HG03039 (cell line): Measurements from ENCODE around the gene DNPH1.

Experiments
- ATAC-seq: cut with Tn5 transposase; IDR thresholded peaks from one replicate; pipeline ENCODE4 v1.9.1; 2021; ENCODE audit warnings: mild to moderate bottlenecking, moderate library complexity; ENCODE audit not compliant: unreplicated experiment

The DNPH1 gene

DNA sequence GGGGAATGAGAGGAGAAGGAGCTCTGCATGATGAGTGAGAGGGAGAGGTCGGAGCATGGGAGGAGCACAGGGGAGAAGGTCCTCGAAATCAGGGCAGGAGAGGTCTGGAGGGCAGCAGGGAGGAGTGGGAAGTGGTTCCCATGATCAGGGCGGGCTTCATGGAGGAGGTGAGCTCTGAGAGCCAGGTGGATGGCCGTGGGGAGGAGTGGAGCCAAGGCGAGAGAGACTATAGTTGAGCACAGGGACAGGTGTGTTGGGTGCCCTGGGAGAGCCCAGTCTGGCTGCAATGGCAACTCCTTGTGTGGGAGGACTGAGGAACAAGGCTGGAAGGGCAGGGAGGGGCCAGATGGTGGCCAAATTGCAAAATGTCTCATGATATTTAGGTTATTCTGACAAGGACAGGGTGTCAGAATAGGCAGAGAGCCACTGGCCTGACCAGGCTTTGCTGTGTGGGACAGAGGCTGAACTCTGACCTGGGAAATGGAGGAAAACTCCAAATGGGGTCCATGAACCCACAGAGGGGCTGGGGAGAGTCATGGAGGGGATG, 35.4 kb upstream of the DNPH1 start:
- no peak for ATAC-seq

DNA sequence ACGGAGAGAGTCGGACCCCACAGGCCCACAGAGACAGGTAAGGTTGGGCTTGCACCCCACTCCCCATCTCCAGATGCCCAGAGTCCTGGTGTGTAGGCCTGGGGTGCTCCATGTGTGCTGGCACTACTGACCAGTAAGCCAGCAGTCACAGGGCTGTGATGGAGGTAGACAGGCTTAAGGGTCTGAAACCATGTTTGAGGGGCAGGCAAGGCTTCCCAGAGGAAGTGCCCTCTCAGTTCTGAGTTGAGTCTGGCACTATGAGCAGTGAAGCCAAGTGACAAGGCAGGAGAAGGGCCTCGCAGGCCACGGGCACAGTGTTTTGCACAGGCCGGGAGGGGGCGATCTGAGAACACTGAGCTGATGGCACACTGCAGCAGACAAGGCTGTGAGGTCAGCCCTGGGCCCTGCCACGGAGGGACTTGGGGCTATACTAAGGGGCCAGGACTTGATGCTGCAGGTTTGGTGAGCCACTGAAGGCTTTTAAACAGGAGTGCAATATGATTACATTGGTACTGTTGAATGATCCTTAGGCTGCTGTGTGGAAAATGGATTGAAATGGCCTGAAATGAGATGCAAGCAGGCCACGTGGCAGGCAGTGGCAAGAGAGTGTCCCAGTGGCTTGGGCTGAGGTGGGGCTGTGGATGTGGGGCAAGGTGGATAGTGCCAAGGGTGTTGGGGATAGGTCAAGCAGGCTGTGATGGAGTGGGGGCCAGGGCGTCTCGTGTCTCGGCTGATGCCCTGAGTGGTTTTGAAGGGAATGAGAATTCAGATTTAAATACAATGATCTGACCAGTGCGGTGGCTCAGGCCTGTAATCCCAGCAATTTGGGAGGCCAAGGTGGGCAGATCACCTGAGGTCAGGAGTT, 34.3 kb upstream of the DNPH1 start:
- peak; percentile 50 for ATAC-seq

DNA sequence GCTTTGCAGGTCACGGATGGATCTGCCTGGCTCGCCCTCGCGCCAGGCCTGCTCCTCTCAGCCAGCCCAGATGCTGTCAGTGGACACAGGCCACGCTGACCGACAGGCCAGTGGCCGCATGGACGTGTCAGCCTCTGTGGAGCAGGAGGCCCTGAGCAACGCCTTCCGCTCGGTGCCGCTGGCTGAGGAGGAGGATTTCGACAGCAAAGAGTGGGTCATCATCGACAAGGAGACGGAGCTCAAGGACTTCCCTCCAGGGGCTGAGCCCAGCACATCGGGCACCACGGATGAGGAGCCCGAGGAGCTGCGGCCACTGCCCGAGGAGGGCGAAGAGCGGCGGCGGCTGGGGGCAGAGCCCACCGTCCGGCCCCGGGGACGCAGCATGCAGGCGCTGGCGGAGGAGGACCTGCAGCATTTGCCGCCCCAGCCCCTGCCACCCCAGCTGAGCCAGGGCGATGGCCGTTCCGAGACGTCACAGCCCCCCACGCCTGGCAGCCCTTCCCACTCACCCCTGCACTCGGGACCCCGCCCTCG, 33.6 kb upstream of the DNPH1 start:
- ATAC-seq = no peak

DNA sequence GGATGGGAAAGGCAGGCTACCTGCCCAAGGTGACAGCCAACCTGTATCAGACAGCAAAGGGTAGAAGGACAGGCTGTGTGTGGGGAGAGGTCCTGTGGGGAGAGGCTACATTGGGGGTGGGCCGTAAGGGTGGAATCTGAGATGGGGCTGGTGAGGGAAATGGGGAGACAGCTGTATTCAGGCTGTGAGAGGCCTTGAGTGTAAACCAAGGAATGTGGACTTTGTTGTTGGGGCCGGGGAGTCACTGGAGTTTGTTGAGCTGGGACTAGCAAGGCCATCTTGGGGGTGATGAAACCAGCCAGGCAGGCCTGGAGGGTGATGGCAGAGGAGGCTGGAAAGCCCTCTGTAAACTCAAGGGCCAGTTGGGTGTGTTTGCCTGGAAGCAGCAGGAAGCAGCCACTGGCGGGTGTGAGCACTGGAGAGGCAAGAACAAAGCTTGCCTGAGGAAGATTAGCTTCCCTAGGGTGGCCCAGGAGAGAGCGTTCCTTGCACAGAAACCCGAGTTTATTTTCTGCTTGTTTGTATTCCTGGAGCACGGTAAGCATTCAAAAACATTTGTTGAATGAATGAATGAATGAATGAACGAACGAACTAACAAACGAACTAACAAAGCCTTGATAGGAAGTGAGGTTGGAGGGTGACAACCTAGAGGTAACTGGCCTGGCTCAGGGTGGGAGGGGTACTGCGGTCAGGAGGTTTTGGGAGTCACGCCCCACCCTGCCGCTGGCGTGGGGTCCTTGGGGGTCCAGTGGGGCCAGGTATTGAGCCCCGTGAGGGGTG, 32.9 kb upstream of the DNPH1 start:
- no peak for ATAC-seq

DNA sequence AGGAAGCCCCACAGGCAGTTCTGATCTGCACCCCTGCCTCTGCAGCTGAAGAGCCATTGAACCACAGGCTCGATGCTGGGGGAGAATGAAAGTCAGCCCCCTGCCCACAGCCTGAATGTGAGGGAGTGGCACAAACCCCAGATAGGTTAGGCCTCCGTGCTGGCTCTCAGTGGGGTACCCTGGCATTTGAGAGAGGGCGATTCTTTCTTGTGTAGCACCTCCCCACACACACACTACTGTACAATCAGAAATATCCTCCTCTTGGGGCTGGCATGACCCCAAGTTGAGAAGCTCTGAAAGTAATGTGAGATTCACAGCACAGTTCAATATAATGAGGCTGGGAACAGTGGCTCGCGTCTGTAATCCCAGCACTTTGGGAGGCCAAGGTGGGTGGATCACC, 31.9 kb upstream of the DNPH1 start:
- ATAC-seq = no peak

DNA sequence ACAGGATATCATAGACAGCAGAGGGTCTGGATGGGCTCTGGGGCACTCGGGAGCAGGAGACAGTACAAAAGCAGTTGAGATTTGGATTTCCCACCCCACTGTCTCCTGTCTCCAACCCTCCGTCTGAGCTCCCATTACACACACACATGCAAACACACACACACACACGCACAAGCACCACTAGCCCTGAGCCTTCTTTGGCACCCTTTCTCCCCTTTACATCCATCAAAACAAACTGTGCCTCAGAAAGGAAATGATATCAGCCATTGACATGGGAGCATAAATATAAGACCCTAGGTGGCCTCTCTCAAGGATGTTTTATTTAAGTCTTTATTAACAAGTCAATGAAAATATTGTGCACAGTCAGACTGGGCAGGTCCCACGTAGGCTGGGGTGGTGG, 31.5 kb upstream of the DNPH1 start:
- ATAC-seq = no peak

DNA sequence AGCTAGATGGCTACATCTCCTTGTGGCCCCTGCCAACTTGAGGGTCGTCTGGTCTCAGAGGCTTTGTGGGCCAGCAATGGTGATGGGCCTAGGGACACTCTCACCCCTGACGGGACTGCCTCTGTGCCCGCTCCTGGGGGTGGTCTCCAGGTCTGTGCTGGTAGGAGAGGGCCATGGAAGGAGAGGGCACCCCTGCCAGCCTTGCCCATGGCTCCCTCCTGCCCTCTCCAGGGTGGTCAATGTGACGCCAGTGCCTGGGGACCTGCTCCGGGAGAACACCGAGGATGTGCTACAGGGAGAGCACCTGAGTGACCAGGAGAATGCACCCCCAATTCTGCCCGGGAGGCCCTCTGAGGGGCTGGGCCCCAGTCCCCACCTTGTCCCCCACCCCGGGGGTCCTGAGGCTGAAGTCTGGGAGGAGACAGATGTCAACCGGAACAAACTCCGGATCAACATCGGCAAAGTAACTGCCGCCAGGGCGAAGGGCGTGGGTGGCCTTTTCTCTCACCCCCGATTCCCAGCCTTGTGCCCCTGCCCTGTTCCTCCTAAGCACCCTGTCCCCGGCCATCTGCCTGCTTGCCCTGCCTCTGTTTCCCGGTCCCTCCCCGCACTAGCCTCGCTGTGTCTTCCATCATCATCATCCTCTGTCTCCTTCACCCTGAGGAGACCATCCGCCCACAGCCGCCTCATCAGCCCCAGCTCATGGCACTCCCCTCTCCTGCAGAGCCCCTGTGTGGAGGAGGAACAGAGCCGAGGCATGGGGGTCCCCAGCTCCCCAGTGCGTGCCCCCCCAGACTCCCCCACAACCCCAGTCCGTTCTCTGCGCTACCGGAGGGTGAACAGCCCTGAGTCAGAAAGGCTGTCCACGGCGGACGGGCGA, 29.8 kb upstream of the DNPH1 start:
- ATAC-seq = no peak

DNA sequence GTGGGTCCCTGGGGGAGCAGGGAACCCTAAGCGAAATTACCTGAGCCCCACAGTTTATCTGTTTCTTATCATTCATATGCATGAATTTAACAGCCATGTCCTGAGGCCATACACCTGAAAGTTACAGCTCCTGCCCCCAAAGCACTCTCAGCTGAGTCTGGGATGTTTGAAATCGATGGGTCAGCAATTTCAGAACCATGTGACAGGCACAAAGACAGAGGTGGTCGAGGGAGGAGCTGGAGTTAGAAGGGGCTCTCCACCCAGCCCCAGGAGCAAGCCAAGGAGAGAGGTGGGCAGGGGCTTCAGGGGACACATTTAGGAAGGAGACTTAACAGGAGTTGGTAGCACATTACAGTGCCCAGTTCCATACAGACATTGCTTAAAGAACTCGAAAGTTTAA, 28.9 kb upstream of the DNPH1 start:
- ATAC-seq = no peak

DNA sequence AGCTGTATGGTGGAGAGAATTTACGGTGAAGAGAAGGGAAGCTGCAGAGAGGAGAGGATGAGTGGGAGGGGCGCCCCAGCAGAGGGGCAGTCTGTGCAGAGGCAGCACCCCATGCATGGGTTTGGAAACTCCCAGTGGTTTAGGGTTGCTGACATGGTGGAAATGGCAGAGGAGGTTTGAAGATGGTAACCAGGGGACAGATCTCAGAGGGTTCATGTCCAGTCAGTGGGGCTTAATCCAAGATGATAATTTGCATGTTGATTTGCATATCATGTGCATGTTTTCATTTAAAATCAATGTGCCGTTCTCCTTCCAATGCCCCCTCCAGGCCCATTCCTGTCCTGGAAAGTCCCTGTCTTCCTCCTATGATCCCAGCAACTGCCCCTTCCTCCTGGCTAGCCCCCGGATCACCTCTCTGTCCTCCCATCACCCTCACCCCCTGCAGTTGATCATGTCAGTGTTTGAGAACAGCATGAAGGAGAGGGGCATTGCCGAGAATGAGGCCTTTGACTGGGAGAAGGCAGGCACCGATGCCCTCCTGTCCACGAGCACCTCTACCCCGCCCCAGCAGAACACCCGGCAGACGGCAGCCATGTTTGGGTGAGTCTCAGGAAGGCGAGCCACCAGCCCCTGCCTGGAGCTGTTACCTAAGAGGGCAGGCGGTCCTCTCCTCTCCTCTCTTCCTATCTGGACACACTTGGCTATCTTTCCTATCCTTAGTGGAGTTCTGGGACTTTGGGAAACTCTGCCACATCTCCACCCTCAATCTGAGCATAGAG, 28.3 kb upstream of the DNPH1 start:
- ATAC-seq = no peak

DNA sequence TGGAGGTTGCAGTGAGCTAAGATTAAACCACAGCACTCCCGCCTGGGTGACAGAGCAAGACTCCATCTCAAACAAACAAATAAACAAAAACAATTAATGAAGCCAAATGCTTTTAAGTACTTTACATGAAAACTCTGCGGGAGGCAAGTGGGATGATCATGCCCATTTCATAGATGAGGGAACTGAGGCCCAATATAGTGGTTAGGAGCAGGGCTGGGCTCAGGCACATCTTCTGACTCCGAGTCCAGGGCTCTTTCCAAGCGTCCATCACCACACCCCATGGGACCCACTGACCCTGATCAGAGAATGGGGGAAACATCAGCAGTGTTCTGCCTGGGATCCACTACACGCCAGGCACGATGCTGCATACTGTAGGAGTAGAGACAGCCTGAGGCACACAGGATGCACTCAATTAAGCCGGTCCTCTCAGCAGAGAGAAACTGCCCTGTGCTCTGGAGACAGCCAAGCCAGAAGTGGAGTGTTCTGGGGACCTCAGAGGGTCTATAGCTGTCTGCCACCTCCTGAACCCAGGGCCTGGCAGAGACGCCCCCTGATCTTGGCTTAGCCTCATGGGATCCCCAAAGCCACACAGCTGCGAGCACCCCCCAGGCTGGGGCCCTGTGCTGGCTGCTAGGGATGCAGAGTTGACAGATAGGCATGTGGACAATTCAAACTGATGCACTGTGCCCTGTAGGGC, 27.5 kb upstream of the DNPH1 start:
- ATAC-seq = no peak

DNA sequence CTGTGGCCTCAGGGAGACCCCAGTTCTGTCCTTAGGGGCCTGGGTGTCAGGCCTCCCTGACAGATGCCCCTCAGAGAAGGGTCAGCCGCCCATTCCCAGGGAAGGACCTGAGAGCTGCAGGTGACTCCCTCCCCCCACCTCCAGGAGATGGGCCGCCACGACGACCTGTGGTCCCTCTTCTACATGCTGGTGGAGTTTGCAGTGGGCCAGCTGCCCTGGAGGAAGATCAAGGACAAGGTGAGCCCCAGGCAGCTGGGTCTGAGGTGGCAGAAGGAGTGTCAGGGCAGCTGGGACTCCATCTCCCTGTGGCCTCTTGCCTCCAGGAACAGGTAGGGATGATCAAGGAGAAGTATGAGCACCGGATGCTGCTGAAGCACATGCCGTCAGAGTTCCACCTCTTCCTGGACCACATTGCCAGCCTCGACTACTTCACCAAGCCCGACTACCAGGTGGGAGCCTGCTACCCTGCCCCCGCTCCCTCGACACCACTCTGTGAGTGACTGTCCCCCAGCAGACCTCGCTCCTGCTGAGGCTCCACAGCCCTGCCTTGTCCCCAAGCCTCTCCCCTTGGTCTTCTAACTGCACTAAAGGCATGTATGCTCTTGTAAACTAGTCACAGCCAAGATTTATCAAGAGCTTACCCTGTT, 26.2 kb upstream of the DNPH1 start:
- no peak for ATAC-seq

DNA sequence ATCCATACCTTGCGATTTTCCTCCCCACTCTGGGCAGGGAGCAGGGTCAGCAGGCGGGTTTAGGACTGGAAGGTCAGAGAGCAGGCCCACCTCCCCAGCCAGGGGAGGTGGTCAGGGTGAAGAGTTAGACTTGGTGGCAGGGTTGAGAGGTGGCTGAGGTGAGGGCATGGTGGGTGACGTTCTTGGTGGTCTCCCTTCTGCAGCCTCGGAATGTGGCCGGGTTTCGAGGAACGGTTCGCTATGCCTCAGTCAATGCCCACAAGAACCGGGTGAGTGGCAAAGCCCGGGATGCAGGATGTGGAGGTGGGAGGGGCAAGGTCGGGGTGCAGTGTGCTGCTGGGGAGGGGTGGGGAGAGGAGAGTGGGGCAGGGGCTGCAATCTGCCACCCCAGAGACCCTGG, 25.6 kb upstream of the DNPH1 start:
- no peak for ATAC-seq

DNA sequence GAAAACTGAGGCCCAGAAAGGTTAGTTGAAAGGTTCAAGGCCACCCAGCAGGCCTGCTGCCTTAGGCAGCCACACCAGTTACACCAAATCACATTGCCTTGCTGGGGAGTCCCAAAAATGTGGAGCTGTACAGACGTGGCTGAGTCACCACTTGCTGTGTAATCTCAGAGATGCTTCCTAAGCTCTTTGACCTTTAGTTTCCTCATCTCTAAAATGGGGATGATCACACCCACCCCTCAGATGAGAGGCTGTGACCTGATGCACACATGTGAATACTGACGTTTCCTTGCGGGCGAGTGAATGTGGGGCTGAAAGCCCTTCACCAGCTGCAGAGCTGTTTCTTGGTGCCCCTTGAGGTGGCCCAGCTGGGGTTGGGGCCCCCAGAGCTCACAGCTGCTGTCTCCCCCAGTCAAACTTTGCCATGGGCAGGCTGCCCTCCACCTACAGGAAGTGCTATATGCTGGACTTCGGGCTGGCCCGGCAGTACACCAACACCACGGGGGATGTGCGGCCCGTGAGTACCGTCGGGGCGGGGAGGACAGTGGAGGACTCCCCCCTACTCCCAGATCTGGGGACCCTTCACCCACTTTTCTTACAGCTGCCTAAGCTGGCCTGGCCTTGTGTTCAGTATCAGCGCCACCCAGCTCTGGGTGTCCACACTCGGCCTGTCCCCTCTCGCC, 25.0 kb upstream of the DNPH1 start:
- ATAC-seq = no peak

DNA sequence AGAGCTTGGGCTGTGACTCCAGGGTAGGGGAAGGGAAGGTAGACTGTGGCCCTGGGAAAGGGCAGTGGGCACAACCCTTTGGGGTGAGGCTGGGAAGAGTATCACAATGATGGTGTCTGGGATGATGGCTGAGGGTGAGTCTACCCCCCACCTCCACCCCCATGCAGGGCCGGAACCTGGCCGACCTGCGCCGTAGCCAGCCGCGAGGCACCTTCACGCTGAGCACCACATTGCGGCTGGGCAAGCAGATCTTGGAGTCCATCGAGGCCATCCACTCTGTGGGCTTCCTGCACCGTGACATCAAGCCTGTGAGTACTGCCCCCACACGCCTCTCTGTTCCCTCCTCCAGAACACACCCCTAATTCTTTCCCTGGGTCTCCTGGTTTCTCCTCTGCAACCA, 24.1 kb upstream of the DNPH1 start:
- no peak for ATAC-seq

DNA sequence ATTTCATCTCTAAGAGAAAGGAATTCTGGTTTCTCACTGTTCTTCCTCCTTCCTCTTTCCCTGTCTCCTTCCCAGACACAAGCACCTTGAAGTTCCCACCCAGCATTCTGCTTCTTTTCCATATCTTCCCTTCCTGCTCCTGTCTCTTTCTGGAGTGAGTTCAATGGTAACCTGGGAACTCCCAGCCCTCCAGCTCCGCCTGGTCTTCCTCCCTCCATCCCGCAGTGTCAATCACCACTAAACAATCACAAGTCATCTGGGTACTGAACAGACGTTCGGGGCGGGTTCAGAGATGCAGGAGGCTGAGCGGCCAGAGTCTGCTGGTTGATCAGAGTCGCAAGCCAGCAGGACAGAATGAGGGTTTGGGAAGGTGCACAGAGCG, 21.7 kb upstream of the DNPH1 start:
- no peak for ATAC-seq

DNA sequence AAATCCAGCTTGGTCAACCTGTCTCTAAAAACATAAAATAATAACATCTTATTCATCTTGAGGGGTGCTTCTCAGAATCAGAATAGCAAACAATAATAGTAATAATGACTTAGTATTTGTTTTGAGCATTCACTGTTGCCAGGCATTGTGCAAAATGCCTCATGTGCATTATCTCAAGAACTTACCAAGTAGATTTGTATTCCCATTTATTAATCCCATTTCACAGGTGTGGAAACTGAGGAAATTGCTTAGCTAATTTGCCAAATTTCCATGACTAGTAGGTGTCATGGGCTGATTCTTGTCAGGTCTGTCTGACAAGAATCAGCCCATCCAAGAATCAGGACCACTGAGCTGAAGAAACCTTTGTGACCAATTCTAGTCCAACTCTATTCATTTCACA, 19.5 kb upstream of the DNPH1 start:
- no peak for ATAC-seq

DNA sequence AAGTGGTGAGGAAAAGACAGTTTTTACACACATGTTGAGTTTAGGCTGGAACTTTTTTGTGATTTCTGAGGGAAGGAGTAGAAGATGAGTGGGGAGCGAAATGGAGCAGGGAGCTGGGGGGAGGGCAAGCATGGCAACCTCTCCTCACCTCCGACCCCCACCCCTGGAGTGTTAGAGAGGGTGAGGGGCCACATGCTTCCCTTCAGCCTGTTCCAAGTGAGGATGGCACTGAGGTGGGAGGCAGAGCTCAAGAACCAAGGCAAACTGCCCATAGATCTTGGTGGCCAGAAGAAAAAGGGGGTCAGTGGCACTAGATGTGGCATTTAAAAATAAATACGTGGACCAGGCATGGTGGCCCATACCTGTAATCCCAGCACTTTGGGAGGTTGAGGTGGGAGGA, 18.8 kb upstream of the DNPH1 start:
- ATAC-seq = no peak
